Neural cell (in vitro differentiated cells): ENCODE results near the gene CPAMD8. TPM values are rescaled to one million over a fixed set of nuclear protein-coding genes. Genes with fewer than 3 reads are reported as not detected.

Experiments used
- H2AFZ ChIP-seq: fragments of 200-600, 300-800 bp; sonication (generic), shearing (Covaris generic); 2 replicates; pipeline ENCODE4 v1.6.0; 2014; ENCODE audit warnings: low read depth, mild to moderate bottlenecking, antibody characterized with exemption, low read length, moderate library complexity
- H3F3A ChIP-seq: fragments of 200-600 bp; shearing (Covaris generic); 2 replicates; pipeline ENCODE4 v1.6.1; 2016; ENCODE audit warnings: mild to moderate bottlenecking, moderate library complexity, mixed read lengths, antibody characterized with exemption, low read length; ENCODE audit not compliant: insufficient read depth, poor library complexity, severe bottlenecking
- H3K27ac ChIP-seq: fragments of 200-600, 300-800 bp; sonication (generic), shearing (Covaris generic); 2 replicates; pipeline ENCODE4 v1.5.1; 2014; ENCODE audit warnings: mild to moderate bottlenecking, low read length, moderate library complexity
- H3K27me3 ChIP-seq: fragments of 300-800, 200-600 bp; sonication (generic), shearing (Covaris generic); 2 replicates; pipeline ENCODE4 v1.6.0; 2014; ENCODE audit warnings: mild to moderate bottlenecking, low read depth, low read length, moderate library complexity; ENCODE audit not compliant: insufficient read depth
- H3K36me3 ChIP-seq: fragments of 300-800, 200-600 bp; sonication (generic), shearing (Covaris generic); 2 replicates; pipeline ENCODE4 v1.5.1; 2014; ENCODE audit warnings: mild to moderate bottlenecking, antibody characterized with exemption, low read length, moderate library complexity; ENCODE audit not compliant: insufficient read depth
- H3K4me2 ChIP-seq: fragments of 300-800, 200-600 bp; sonication (generic), shearing (Covaris generic); 2 replicates; pipeline ENCODE4 v1.6.0; 2014; ENCODE audit warnings: mild to moderate bottlenecking, low read length
- H3K4me3 ChIP-seq: fragments of 300-800, 200-600 bp; sonication (generic), shearing (Covaris generic); 2 replicates; pipeline ENCODE4 v1.5.1; 2014; ENCODE audit warnings: mild to moderate bottlenecking, low read length, moderate library complexity
- H3K79me2 ChIP-seq: fragments of 200-600 bp; shearing (Covaris generic); replicated peaks from 2 replicates; pipeline ENCODE4 v1.6.0; 2014; ENCODE audit warnings: mild to moderate bottlenecking, low read length, moderate library complexity; ENCODE audit not compliant: insufficient read depth
- H3K9ac ChIP-seq: fragments of 300-800, 200-600 bp; sonication (generic), shearing (Covaris generic); 2 replicates; pipeline ENCODE4 v1.6.1; 2016; ENCODE audit warnings: mild to moderate bottlenecking, low read length, mixed read lengths
- H3K9me2 ChIP-seq: fragments of 200-600 bp; shearing (Covaris generic); 2 replicates; pipeline ENCODE4 v1.6.1; 2016; ENCODE audit warnings: mild to moderate bottlenecking, low read length, mixed read lengths; ENCODE audit not compliant: insufficient read depth
- H3K9me3 ChIP-seq: fragments of 200-600, 300-800 bp; sonication (generic), shearing (Covaris generic); 2 replicates; pipeline ENCODE4 v1.6.1; 2016; ENCODE audit warnings: mild to moderate bottlenecking, mixed run types, low read length, moderate library complexity, mixed read lengths
- H4K20me1 ChIP-seq: fragments of 200-600 bp; shearing (Covaris generic); 2 replicates; pipeline ENCODE4 v1.6.1; 2016; ENCODE audit warnings: mild to moderate bottlenecking, mixed run types; ENCODE audit not compliant: insufficient read depth
- CTCF ChIP-seq: fragments of 450-650 bp; IDR thresholded peaks from 2 replicates; pipeline ENCODE4 v1.5.1; 2014; ENCODE audit warnings: antibody characterized with exemption, mild to moderate bottlenecking, moderate library complexity; ENCODE audit not compliant: poor library complexity, severe bottlenecking
- EZH2 ChIP-seq: fragments of 200-600, 300-800 bp; shearing (Covaris generic), sonication (generic); IDR thresholded peaks from 2 replicates; pipeline ENCODE4 v1.6.1; 2014; ENCODE audit warnings: antibody characterized with exemption, low read length, borderline replicate concordance, mild to moderate bottlenecking; ENCODE audit not compliant: insufficient read depth, poor library complexity, severe bottlenecking
- MXI1 ChIP-seq: fragments of 450-650 bp; conservative IDR thresholded peaks from 2 replicates; pipeline ENCODE4 v1.6.1; 2014; ENCODE audit warnings: antibody characterized with exemption, mild to moderate bottlenecking; ENCODE audit not compliant: poor library complexity, severe bottlenecking
- POLR2AphosphoS5 ChIP-seq: IDR thresholded peaks from 2 replicates; pipeline ENCODE4 v1.6.1; 2012
- RAD21 ChIP-seq: fragments of 450-650 bp; conservative IDR thresholded peaks from 2 replicates; pipeline ENCODE4 v1.6.1; 2014; ENCODE audit warnings: antibody characterized with exemption, mild to moderate bottlenecking, moderate library complexity
- SMC3 ChIP-seq: fragments of 450-650 bp; conservative IDR thresholded peaks from 2 replicates; pipeline ENCODE4 v1.6.1; 2014; ENCODE audit warnings: antibody characterized with exemption, mild to moderate bottlenecking, moderate library complexity; ENCODE audit not compliant: poor library complexity
- TAF1 ChIP-seq: IDR thresholded peaks from 2 replicates; pipeline ENCODE4 v1.6.1; 2012; ENCODE audit warnings: low read depth
- polyA plus RNA-seq: library from polyadenylated mRNA; depleted of rRNA; stranded (reverse); fragments of >200 nt; gene quantifications from 2 replicates; pipeline ENCODE4 v1.2.3, GENCODE V29; 2014
- TF ChIP-seq, protein P1 (sequence below): IDR thresholded peaks from 2 replicates; pipeline ENCODE4 v1.6.1; 2012; ENCODE audit warnings: borderline replicate concordance

Gene CPAMD8
- polyA plus RNA-seq, 1 donor from 2014 or later: 1.9 TPM

GRCh38 chr19:16889366-16889882 is 137.2 kb downstream of the CPAMD8 start:
- TF ChIP-seq TAF1 (no peak), POLR2AphosphoS5 (no peak), CTCF (no peak), SMC3 (no peak), MXI1 (no peak), EZH2 (no peak), RAD21 (no peak)
- Histone ChIP-seq H3K4me3 (no peak overlapping the region), H3K36me3 (no peaks in the 10 kb centered on the region), H3K9me2 (no peaks in the 10 kb centered on the region), H3K27me3 (no peaks in the 10 kb centered on the region), H2AFZ (no peak overlapping the region), H3K9ac (no peak overlapping the region), H4K20me1 (no peaks in the 10 kb centered on the region), H3K4me2 (no peak overlapping the region), H3K27ac (no peak overlapping the region), H3K9me3 (no peaks in the 10 kb centered on the region), H3F3A (no peaks in the 10 kb centered on the region), H3K79me2 (no peaks in the 10 kb centered on the region)

DNA sequence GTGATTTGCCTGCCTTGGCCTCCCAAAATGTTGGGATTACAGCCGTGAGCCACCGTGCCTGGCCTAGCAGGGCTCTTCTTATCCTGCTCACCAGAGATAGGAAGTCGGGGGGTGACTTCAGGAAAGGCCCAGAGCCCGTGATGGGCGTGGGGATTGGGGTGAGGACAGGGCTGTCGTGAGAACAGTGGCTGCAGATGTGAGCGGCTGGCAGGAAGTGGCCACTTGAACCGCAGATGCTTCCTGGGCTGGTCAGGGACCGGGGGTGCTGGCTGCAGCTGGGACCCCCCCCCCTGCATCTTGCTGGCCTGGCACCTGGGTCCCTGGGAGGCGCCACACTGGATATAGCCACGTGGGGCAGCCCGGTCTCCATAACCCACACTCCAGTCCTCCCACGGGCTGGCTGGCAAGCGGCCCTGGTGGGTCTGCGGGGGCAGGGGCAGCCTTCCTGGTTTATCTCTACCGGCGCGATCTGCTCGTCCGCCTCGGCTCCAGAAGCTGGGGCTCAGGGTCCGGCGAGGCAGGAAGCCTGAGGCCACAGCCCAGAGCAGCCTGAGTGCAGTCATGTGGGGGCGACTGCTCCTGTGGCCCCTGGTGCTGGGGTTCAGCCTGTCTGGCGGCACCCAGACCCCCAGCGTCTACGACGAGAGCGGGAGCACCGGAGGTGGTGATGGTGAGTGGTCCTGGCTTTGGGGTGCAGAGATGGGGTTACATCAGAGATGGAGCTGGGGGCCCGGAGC is 137.8 kb downstream of the CPAMD8 start, which contains the start of gene F2RL3:
Gene F2RL3, plus strand, starts transcription at position 371 of the 737 bp plus-strand sequence. Its CDS starts 191 bp downstream, at position 562.
- Histone ChIP-seq H3F3A (no peaks in the 10 kb centered on the region), H3K4me2 (no peak within 1 kb of the TSS), H3K9ac (no peak within 1 kb of the TSS), H3K4me3 (no peak within 1 kb of the TSS), H3K27me3 (no peaks in the 10 kb centered on the region), H3K9me2 (no peaks in the 10 kb centered on the region), H2AFZ (no peak within 1 kb of the TSS), H3K79me2 (no peaks in the 10 kb centered on the region), H3K36me3 (no peaks in the 10 kb centered on the region), H4K20me1 (no peaks in the 10 kb centered on the region), H3K27ac (no peak within 1 kb of the TSS), H3K9me3 (no peaks in the 10 kb centered on the region)
- TF ChIP-seq MXI1 (no peak), CTCF (no peak), SMC3 (no peak), POLR2AphosphoS5 (no peak), TAF1 (no peak), RAD21 (no peak)
- TF ChIP-seq, protein P1, sequence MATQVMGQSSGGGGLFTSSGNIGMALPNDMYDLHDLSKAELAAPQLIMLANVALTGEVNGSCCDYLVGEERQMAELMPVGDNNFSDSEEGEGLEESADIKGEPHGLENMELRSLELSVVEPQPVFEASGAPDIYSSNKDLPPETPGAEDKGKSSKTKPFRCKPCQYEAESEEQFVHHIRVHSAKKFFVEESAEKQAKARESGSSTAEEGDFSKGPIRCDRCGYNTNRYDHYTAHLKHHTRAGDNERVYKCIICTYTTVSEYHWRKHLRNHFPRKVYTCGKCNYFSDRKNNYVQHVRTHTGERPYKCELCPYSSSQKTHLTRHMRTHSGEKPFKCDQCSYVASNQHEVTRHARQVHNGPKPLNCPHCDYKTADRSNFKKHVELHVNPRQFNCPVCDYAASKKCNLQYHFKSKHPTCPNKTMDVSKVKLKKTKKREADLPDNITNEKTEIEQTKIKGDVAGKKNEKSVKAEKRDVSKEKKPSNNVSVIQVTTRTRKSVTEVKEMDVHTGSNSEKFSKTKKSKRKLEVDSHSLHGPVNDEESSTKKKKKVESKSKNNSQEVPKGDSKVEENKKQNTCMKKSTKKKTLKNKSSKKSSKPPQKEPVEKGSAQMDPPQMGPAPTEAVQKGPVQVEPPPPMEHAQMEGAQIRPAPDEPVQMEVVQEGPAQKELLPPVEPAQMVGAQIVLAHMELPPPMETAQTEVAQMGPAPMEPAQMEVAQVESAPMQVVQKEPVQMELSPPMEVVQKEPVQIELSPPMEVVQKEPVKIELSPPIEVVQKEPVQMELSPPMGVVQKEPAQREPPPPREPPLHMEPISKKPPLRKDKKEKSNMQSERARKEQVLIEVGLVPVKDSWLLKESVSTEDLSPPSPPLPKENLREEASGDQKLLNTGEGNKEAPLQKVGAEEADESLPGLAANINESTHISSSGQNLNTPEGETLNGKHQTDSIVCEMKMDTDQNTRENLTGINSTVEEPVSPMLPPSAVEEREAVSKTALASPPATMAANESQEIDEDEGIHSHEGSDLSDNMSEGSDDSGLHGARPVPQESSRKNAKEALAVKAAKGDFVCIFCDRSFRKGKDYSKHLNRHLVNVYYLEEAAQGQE: no peak
